ENCODE measurements around the gene ZNHIT1. TPM values are rescaled to one million over a fixed set of nuclear protein-coding genes. Genes with fewer than 3 reads are reported as not detected.

Gene ZNHIT1
- total RNA-seq, 6 donors from 2014 or later, result 46.1 to 74.3 (median 68.5) TPM

GRCh38 chr7:101241015-101241363 lies 23.0 kb downstream of the ZNHIT1 start:
- no peak overlapping the region for H3K4me3 ChIP-seq
- no peaks in the 10 kb centered on the region for H3K9me3 ChIP-seq
- H3K27me3 ChIP-seq, result no peaks in the 10 kb centered on the region
- no peak for ATAC-seq (ENCODE audit: low FRiP score in 2 of 2)
- H3K36me3 ChIP-seq, result peaks cover 3 to 51% (median 24%) of the 10 kb centered on the region in 4 donors
- TF ChIP-seq CTCF (IDR thresholded peaks at IDR 0.05) (no peak), EP300 (IDR thresholded peaks at IDR 0.05) (no peak), POLR2AphosphoS5 (IDR thresholded peaks at IDR 0.05) (no peak), POLR2A (IDR thresholded peaks at IDR 0.05) (no peak)
- peak overlapping the region; percentile 76 to 94 (median 88) for H3K27ac ChIP-seq
- 85 to 88% methylated on average over 9 to 12 of the region's 12 CpGs for WGBS, 2 donors
- peaks cover 49 to 71% (median 67%) of the 10 kb centered on the region in 4 donors for H3K4me1 ChIP-seq
- no peak for DNase-seq

GRCh38 chr7:101241443-101242349 lies 23.7 kb downstream of the ZNHIT1 start:
- no peak for TF ChIP-seq CTCF (IDR thresholded peaks at IDR 0.05)
- no peak for TF ChIP-seq POLR2AphosphoS5 (IDR thresholded peaks at IDR 0.05)
- peaks cover 49 to 72% (median 68%) of the 10 kb centered on the region in 4 donors for H3K4me1 ChIP-seq
- peak overlapping the region in 3 of 4 donors; percentile 85 to 98 (median 94) for H3K27ac ChIP-seq
- ATAC-seq (ENCODE audit: low FRiP score in 2 of 2) (no peak), DNase-seq (no peak)
- no peak overlapping the region for H3K4me3 ChIP-seq
- H3K9me3 ChIP-seq, result no peaks in the 10 kb centered on the region
- H3K36me3 ChIP-seq, result peaks cover 3 to 44% (median 24%) of the 10 kb centered on the region in 4 donors
- H3K27me3 ChIP-seq, result no peaks in the 10 kb centered on the region
- WGBS, 2 donors, result 69 to 84% methylated on average over 16 of the region's 16 CpGs

GRCh38 chr7:101243646-101244374 lies 25.8 kb downstream of the ZNHIT1 start:
- Histone ChIP-seq H3K36me3 (peaks cover 3 to 36% (median 19%) of the 10 kb centered on the region in 4 donors), H3K9me3 (no peaks in the 10 kb centered on the region), H3K4me3 (peak overlapping the region; percentile 79 to 90 (median 85)), H3K27me3 (no peaks in the 10 kb centered on the region), H3K27ac (peak overlapping the region; percentile 91 to 98 (median 95)), H3K4me1 (peaks cover 38 to 54% (median 52%) of the 10 kb centered on the region in 4 donors)
- 20 to 25% methylated on average over 24 to 27 of the region's 28 CpGs for whole genome bisulfite sequencing, 2 donors
- ATAC-seq (ENCODE audit: low FRiP score in 2 of 2), result peak in 1 of 2 donors; percentile 0
- no peak for DNase-seq
- no peak for TF ChIP-seq POLR2AphosphoS5 (IDR thresholded peaks at IDR 0.05)
- no peak for TF ChIP-seq CTCF (IDR thresholded peaks at IDR 0.05)
- no peak for TF ChIP-seq POLR2A (IDR thresholded peaks at IDR 0.05)
- no peak for TF ChIP-seq EP300 (IDR thresholded peaks at IDR 0.05)

- peaks cover 32 to 48% (median 47%) of the 10 kb centered on the region in 4 donors for H3K4me1 ChIP-seq
Observed at GRCh38 chr7:101244375-101245146, 26.6 kb downstream of the ZNHIT1 start, which contains the start of gene FIS1. Gene FIS1 (minus strand): TSS chr7:101245081. CDS start chr7:101245004, 77 bp downstream.

More at GRCh38 chr7:101244375-101245146, 26.6 kb downstream of the ZNHIT1 start, which contains the start of gene FIS1:
- peak; percentile 96 to 98 for DNase-seq
- Histone ChIP-seq H3K27ac (peak within 1 kb of the TSS; percentile 91 to 98 (median 95)), H3K9me3 (no peaks in the 10 kb centered on the region), H3K27me3 (no peaks in the 10 kb centered on the region), H3K4me3 (peak within 1 kb of the TSS; percentile 79 to 90 (median 85)), H3K36me3 (peaks cover 3 to 36% (median 21%) of the 10 kb centered on the region in 4 donors)
- TF ChIP-seq POLR2A (IDR thresholded peaks at IDR 0.05) (peak in 3 of 4 donors; percentile 72 to 90 (median 87)), POLR2AphosphoS5 (IDR thresholded peaks at IDR 0.05) (peak; percentile 91 to 96), CTCF (IDR thresholded peaks at IDR 0.05) (peak; percentile 92 to 96 (median 95)), EP300 (IDR thresholded peaks at IDR 0.05) (no peak)
- 0% methylated on average over 21 to 31 of the region's 45 CpGs for WGBS, 2 donors
- peak; percentile 98 to 99 for ATAC-seq (ENCODE audit: low FRiP score in 2 of 2)
